CMK (cell line): ENCODE measurements around the gene LRRC61.
"Not testable (repeated sequence)": the region's sequence is repeated elsewhere in the genome, so short reads cannot be mapped to it uniquely, and the experiment has no call there.

Source experiments
- DNase-seq: peaks from one replicate; pipeline ENCODE4 v3.0.0-alpha.2; 2010; ENCODE audit warnings: low read depth

Gene LRRC61, protein sequence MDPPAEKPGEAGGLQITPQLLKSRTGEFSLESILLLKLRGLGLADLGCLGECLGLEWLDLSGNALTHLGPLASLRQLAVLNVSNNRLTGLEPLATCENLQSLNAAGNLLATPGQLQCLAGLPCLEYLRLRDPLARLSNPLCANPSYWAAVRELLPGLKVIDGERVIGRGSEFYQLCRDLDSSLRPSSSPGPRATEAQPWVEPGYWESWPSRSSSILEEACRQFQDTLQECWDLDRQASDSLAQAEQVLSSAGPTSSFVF

DNA sequence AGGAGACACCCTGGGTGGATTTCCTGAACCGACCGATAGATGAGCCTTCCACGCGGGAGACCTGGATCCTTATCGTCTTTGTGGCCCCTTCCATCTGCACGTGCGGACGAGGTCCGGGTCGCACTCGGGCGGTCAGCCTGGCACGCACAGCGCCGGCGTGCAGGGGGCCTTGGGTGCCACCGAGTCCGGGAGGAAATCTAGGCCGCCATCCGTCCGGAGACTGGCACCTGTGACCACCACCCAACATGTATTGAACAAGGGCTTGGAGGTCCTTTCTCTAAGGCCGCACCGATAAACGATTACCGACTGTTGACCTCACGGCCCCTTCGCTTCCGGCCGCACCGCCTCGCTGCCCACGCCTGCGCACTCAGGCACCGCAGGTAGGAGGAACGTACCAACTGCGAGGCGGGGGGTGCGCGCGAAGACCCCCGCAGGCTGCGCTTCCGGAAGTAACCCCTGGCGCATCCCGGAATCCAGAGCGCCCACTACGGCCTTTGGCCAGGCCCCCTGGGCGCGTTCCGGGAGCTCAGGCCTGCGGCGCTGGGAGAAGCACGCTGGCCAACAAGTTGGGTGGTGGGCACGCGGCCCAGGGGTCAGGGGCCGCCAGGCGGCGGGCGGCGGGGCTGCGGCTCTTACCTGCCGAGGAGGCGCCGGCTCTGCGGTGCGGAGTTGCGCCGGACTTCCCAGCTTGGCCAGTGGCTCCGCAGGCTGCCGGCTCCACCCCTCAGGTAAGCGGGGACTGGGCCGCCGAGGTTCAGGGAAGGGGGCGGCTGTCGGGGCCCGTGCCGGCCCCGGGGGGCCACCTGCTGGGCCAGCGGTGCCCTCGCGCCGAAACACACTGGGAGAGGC, at the start of gene LRRC61, which contains the start of gene ACTR3C:
Gene LRRC61 (plus strand): TSS at position 523 of the 849 bp plus-strand sequence. CDS start 13,507 bp downstream, outside the sequence.
Gene ACTR3C (minus strand): TSS at position 713 of the 849 bp plus-strand sequence. CDS start 28,249 bp downstream, outside the sequence.
- peak; percentile 39 for DNase-seq

DNA sequence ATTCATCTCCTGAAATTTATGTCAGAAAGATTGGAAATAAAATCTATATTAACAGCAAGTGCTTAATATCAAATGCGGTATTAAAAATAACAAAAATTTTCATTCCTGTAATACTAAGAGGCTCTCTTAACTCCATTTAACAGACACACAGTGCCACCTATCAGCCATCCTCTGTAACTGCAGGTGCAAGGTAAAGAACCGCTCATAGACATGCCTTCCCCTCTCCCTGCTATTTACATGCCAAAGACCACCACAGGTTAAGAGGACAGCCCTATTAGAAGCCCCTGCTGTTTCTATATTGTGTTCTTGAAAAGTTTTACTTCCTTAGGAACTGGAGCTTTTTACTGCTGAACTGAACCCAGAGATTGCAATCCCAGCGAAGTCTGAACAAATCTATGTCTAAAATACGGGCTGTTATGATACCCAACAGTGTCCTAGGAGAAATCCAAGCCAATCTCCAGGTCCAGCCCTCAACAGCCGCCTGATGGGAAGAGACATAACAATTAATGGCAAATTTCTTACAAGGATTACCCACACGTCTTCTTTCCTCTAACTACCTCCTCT, 46.9 kb upstream of the LRRC61 start:
- DNase-seq = not testable (repeated sequence)

DNA sequence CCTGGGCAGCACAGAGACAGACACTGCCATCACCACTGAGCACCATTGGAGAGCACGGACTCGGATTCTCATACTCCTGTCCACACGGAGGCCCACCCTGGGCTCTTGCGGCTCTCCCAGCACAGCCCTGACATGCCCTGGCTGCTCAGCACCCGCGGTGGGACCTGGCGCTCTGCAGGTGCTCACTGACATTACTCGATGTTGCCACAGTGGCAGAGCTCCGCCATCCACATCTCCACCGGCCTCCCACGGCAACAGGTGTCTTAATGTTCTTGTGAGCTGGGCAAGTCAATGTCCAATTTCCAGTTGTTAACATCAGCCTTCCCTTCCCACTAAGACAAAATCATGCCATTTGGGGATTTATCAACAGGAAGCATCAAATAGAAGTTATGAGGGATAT, 44.8 kb upstream of the LRRC61 start:
- DNase-seq = not testable (repeated sequence)

DNA sequence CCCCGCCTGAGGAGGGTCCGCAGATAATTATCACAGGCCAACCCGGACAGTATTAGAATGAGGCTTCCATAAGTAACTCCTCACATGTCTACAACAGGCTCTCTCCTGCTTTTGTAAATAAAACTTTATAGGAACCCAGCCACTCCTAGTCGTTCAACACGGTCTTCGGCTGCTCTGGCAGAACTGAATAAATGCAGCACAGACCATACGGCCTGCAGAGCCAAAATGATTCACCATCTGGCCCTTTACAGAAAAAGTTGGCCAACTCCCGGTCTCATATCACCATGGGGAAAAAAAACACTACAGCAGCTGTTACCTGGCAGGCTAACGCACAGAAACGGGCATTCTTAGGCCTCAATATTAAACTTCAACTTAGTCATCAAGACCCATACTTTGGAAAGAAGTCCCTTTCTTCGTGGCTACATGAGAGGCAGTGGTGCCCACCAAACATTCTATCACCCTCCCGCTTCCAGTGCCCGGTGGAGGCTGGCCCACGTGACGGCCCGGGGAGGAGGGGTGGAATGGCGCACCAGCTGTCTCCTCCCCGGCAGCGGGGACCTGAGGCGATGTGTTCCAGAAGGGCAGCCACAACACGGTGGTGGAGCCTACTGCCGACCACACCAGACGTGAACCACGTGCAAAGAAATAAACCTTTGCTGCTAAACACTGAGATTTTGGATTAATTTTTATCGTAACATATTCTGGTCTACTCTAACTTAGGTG, 41.3 kb upstream of the LRRC61 start:
- not testable (repeated sequence) for DNase-seq

DNA sequence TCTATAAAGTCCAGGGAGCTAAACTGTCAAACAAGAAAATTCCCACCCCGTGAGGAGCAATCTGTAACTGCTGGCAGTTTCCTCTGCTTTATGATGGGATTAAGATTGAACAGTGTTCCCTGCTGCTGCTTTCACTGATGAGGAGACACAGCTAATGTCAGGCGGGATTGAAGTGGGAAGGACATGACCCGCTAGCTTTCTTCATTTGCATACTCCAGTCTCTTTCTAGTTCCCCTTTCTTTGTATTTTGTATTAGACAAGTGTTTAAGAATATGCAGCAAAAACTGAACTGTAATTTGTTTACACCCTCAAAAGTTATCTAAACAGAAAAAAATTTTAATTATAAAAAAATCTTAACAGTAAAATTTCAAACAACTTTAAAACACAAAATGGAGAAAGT, 40.0 kb upstream of the LRRC61 start:
- not testable (repeated sequence) for DNase-seq

DNA sequence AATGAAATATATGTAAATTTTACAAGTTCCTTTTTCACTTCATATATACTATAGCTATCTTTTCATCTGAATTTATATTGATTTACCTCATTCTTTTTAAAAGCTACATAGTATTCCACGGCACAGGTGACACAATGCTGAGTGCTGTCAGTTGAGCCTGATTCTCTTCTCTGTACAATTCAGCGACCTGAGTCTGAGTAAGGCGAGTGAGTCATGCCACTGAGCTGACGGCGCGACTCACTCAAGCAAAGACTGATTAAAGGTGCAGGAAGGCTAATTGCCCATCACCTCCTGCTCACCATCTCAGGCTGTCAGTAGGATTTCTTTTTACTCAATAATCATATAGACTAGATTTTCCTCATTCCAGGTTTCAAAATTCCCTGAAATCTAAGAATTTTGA, 39.5 kb upstream of the LRRC61 start:
- DNase-seq = not testable (repeated sequence)

DNA sequence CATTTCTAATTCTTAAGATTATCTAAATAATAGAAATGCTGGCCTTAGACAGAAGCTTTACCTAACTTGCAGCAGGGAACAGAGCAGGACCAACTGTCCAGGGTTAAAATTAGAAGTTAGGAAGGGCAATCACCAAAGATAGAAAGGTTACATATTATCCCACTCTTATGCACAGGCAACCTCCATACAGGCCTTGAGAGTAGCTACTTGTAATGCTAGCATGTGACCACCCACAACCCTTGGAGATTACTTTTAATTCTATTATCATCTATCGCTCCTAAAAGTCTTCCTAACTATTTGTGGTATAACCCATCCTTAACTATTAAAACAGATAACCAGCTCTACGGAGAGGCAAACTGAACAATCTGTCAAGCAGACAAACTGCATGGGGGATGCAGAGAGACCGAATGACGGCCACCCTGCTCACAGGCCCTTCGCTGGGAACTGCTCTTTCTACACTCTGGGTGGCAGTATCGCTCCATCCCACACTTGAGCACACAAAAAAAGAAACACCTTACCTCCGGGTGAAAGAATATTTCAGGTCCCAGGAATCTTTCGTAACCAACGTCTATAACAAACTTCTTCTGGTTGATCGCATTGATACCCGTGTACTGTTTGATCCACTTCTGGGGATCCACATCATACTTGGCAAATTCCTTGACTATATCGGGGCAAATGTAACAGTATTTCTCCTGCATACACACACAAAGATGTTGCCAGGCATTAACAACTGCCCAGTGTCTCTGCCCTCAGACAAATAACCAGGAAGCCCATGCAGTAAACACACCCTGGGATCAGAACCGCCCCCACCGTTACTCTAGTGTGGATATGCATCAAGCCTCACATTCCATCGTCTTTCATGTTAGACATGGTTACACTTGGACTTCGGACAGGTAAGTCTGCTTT, 37.1 kb upstream of the LRRC61 start:
- DNase-seq = not testable (repeated sequence)

DNA sequence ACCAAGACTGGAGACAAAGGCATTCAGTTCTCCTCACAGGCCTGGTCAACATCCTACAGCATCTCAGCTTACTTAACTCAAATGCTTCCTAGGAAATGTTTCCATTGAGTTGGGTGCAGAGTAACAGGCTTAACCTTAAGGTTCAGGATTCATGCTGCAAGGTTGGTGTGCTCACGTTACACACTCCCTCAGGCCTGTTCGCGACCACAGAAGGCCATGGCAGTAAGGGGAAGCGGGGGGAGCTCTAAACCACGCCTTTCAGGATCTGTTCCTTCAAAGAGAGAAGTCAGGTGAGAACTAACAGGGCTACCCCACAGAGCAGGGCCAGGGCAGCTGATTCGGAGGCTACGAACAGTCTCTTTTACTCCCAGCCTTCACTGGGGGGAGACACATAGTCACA, 35.3 kb upstream of the LRRC61 start:
- DNase-seq = not testable (repeated sequence)

DNA sequence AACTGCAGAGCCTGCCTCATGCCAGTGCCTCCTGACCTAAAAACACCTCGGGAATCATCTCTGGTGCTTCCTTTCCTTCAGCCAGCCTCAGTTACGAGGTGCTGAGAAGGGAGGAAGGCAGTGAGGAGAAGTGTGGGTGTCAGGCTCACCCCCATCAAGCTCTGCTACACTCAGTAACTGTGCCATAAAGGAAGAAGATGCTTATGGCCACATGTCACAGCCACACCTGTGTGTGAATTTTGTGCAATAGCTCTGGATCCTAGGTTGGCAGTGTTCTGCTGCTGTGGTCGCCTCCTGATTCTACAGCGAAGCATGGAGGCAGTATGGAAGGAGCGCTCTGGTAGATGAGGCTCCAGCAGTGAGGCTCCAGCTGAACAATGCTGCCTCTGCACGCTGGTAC, 34.3 kb upstream of the LRRC61 start:
- not testable (repeated sequence) for DNase-seq

DNA sequence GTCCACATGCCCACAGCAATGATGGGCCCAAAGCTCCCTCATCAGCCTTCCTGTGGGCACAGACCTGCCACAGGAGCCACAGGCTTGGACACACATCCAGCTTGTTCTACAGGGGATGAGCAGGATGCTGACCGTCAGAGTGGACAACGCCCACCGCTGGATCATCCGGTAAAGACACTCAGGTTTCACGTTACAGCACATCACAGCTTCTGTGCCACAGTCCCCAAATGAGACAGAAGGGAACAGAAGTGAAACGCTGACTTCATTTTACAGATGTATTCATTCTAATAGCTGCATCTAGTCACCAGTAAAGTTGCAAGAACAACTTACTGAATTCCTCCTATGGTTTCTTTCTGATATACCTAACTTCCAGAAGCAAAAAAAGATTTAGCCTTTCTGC, 32.8 kb upstream of the LRRC61 start:
- DNase-seq = not testable (repeated sequence)

DNA sequence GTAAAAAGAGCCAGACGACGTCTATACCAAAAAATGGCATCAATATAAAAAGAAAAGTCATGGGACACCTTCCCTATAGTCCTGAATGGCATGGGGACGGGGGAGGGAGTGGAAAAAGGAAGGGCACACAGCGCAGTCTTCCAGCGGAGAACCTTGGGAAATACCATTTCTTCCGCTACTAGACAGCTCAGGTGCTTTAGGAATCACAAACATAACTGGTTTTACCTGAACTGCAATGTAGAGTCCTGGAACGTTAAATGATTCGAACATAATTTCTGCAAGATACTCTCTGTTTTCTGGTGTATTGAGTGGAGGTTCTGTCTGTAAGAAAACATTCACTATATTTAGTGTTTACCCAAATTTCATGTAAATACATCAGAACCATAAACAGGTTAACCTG, 28.1 kb upstream of the LRRC61 start:
- not testable (repeated sequence) for DNase-seq

DNA sequence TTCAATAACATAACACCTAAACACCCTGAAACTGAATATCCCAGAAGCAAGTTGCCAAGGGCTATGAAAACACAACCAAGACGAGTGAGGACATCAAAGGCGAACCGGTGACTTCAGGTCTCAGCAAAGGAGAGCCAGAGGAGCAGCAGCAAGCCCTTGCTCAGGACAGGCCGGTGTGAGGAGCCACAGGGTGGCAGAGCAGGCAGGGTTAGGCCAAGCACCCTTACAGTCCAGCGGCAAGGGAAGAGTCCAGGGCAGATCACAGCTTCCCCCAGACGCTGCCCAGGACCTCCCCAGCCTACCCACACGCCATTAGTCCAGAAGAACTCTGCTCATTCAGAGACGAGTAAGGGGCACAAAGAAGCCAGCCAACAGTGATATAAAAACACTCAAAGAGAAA, 27.5 kb upstream of the LRRC61 start:
- DNase-seq = not testable (repeated sequence)

DNA sequence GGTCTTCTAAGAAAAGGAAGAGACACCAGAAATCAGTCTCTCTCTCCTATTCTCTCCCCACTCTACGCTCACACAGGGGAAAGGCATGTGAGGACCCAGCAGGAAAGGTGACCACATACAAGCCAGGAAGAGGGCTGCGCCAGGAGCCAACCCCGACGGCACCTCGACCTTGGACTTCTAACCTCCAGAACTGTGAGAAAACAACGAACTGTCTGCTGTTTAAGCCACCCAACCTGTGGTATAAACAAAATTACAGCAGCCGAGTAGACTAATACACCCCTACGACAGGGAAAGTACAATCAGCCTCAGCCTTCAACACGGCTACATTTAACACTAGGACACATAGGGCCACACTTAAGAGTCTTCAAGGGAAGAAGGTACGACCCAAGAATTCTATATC, 26.4 kb upstream of the LRRC61 start:
- DNase-seq = not testable (repeated sequence)

DNA sequence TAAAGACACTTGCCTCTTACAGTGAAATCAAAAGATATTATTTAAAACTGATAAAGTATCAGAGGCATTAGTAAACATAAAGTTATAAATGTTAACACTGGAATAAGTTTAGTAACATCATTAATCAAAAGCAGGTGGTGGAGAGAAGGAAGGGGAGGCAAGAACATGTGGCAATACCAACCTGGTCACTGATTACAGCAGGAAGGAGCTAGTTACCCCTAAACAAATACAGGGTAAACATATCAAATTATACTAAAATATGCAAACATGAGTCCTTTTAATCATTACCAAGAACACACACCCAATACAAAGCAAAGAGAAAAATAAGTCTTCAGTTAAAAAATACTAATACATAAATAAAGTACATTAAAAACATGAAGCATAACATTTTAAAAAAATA, 25.2 kb upstream of the LRRC61 start:
- DNase-seq = not testable (repeated sequence)

DNA sequence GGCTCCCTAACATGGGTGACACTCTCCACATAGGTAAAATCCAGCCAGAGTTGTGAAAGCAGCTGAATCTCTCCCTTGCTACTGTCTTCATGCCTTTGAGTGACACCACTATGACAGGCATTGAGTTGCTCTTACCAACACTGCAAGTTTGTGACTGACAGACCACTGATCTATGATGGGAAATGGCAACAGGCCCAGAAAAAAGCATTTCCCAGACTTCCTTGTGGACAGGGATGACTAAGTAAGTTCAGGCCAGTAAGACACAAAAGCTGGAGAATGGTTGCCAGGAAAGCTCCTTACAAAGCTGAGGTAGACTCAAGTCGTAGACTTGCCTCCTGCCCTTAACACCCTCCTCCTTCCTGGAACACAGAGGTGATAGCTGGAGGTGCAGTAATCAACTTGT, 20.2 kb upstream of the LRRC61 start:
- DNase-seq = not testable (repeated sequence)

DNA sequence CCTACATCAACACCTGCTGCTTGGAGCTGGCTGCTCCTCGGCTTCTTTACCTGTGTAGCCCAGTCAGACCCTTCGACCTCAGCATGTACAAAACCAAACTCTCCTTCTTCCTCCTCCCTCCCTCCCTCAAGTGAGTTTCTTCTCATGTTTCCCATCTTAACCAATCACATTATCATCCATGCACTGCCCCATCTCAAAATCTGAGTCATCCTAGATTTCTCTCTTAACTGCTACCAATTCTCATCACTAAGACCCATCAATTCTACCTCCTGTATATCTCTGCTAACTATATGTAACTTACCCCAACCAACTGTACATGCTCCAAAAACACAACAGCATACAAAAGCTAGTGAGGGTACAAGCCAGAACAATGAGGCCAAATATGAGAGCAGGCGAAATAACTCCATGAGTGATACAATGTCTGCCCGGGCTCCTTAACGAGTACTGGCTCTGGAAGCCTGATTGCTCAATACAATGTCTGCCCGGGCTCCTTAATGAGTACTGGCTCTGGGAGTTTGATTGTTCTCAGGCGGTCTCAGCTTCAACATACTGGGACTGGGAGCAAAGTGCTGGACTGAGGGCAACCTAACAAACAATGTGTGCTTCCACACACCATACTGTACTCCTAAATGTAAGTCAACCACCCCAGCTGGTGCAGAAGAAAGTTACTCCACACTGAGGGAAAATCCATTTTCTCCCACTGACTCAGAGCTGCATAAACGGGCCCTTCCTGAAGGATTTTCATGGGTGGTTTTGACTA, 18.5 kb upstream of the LRRC61 start:
- DNase-seq = not testable (repeated sequence)

DNA sequence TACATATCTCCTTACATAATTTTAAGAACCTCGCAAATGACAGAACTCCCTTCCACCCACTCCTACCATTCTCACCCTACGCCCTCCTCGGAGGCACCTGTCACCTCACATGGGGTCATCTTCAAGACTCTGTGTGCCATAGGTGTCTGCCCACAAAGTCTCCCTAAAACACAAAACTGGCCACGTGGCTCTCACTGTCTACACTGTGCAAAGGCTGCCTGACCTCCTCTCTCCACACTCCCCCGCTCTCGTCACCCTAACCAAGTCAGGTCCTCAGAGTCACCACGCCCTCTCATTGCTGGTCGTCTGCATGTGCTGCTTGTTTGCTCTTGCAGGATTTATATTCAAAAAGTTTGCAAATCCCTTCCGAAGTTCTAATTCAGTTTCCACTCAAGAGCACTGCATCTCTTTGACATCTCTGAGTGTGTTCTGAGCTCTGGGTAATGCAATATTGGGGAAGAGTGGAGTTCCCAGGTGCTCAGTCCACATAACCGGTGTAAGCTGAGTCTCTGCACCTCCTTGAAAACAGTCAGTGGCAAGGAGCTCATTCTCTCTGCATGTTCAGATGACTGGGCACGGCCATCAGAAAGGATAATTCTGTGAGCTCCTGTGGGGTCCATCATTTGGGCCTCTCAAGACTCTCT, 17.8 kb upstream of the LRRC61 start:
- DNase-seq = not testable (repeated sequence)

DNA sequence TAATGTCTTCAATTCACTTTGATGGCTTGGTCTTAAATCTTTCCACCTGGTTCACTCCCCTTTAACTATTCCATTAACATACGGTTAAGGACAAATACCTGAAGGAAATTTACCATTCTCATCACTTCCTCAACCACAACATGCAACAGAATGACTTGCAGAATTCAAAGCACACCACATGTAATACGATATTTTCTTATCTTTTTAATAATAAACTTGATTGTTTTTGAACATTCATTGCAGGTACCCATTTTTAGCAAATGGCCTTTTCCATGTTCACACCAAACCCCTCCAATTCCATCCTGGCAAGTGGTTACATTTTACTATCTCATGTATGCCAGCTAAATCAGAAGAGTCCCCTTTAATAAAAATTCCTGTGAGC, 17.3 kb upstream of the LRRC61 start:
- DNase-seq = not testable (repeated sequence)

DNA sequence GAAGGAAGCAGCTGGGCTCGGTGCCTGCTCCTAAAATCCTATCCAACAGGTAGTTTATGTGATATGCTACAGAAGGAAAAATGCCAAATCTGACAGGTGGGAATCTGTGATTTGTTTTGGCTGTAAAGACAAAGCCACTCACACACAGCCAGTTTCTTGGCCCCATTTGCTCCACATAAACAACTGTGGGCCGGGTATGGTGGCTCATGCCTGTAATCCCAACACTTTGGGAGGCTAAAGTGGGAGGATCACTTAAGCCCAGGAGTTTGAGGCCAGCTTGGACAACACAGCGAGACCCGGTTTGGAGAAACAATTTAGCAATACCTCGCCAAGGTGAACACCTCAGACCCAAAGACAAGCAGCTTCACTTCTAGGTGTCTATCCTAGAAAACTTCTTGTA, 16.8 kb upstream of the LRRC61 start:
- not testable (repeated sequence) for DNase-seq

DNA sequence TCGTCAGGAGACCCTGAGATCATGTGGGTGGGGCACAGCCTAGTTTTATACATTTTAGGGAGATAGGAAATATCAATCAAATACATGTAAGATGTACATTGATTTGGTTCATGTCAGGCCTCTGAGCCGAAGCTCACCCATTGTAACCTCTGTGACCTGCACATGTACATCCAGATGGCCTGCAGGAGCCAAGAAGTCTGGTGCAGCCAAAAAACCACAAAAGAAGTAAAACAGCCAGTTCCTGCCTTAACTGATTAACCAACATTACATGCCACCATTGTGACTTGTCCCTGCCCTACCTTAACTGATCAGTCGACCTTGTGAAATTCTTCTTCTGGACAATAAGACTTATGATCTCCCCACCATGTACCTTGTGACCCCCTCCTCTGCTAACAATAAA, 16.0 kb upstream of the LRRC61 start:
- DNase-seq = no peak
